Lung (tissue), 12 donors: ENCODE results near the gene RFWD3. TPM values are rescaled to one million over a fixed set of nuclear protein-coding genes. Genes with fewer than 3 reads are reported as not detected.

Experiments used
- ATAC-seq: fragments of 200-7000 bp; cut with Tn5 transposase; one replicate; pipeline ENCODE4 v1.9.1; 2020; ENCODE audit warnings: moderate number of reproducible peaks; ENCODE audit not compliant: insufficient read depth, low FRiP score
- DNase-seq, 3 donors: peaks; one replicate each; pipeline ENCODE4 v3.0.0-alpha.2; 2013 to 2017
- H3K27ac ChIP-seq, 2 donors: one replicate each; pipeline ENCODE4 v1.5.1; 2013; ENCODE audit warnings: mild to moderate bottlenecking in 2 of 2, moderate library complexity in 2 of 2, control low read depth in 1 of 2, inconsistent platforms in 1 of 2, low read depth in 1 of 2, low read length in 1 of 2
- H3K27me3 ChIP-seq, 3 donors: one replicate each; pipeline ENCODE4 v1.5.1; 2013; ENCODE audit warnings: low read length in 2 of 3; ENCODE audit not compliant: control insufficient read depth in 3 of 3, insufficient read depth in 3 of 3
- H3K36me3 ChIP-seq, 4 donors: one replicate each; pipeline ENCODE4 v1.5.1; 2013; ENCODE audit warnings: low read length in 4 of 4, mild to moderate bottlenecking in 1 of 4, moderate library complexity in 1 of 4; ENCODE audit not compliant: control insufficient read depth in 4 of 4, insufficient read depth in 4 of 4
- H3K4me1 ChIP-seq, 5 donors: one replicate each; pipeline ENCODE4 v1.5.1; 2013; ENCODE audit warnings: low read length in 5 of 5, mild to moderate bottlenecking in 2 of 5, moderate library complexity in 1 of 5; ENCODE audit not compliant: control insufficient read depth in 5 of 5, insufficient read depth in 5 of 5
- H3K4me3 ChIP-seq: one replicate; pipeline ENCODE4 v1.5.1; 2013; ENCODE audit warnings: mild to moderate bottlenecking, control low read depth, moderate library complexity
- H3K9ac ChIP-seq, 2 donors: one replicate each; pipeline ENCODE4 v1.5.1; 2013; ENCODE audit warnings: low read length in 2 of 2, control low read depth in 1 of 2; ENCODE audit not compliant: insufficient read depth in 1 of 2
- H3K9me3 ChIP-seq, 4 donors: one replicate each; pipeline ENCODE4 v1.5.1; 2013; ENCODE audit warnings: low read length in 3 of 4, mild to moderate bottlenecking in 1 of 4, moderate library complexity in 1 of 4; ENCODE audit not compliant: control insufficient read depth in 4 of 4, insufficient read depth in 3 of 4
- CTCF ChIP-seq: IDR thresholded peaks from 2 replicates; pipeline ENCODE4 v1.5.1; 2012; ENCODE audit warnings: mild to moderate bottlenecking; ENCODE audit errors: control extremely low read depth, extremely low read depth
- WGBS, 2 donors: extraction: QIAGEN DNeasy Blood & Tissue Kit; methylation state at CpG; one replicate each; pipeline ENCODE4 v1.1.7; 2013; 5-methylcytosine and 5-hydroxymethylcytosine counted together
- polyA plus RNA-seq, 2 donors: library from polyadenylated mRNA; stranded (reverse); fragments of 200-250 nt; gene quantifications; one replicate each; pipeline ENCODE4 v1.2.1, GENCODE V29; 2013
- total RNA-seq, 2 donors: library from RNA; depleted of rRNA in 1 of 2; stranded (reverse); fragments of >200 nt in 1 of 2; gene quantifications; one replicate each; pipeline ENCODE4 v1.2.1, GENCODE V29; 2014 to 2021
- donor health status: control.
- donor health status: control.
- donor health status: Bipolar disorder and iron deficiency.
- donor health status: healthy.
- donor health status: DM: yes; HTN: yes; CAD: no.

The RFWD3 gene
- total and polyA plus RNA-seq, 4 donors: 7.4 to 23.3 (median 11.4) TPM

GRCh38 chr16:74611721-74612120 is 55.0 kb downstream of the RFWD3 start:
- ATAC-seq: no peak
- no peaks in the 10 kb centered on the region for H3K27me3 ChIP-seq
- H3K9ac ChIP-seq: no peak overlapping the region
- TF ChIP-seq CTCF: no peak
- no peak for DNase-seq
- 72 to 96% methylated on average over 1 of the region's 1 CpG for WGBS, 2 donors
- peaks cover 0 to 9% (median 0%) of the 10 kb centered on the region in 5 donors for H3K4me1 ChIP-seq
- H3K27ac ChIP-seq: no peak overlapping the region
- peaks cover 0 to 3% (median under 1%) of the 10 kb centered on the region in 4 donors for H3K36me3 ChIP-seq
- no peak overlapping the region for H3K4me3 ChIP-seq
- no peaks in the 10 kb centered on the region for H3K9me3 ChIP-seq

DNA sequence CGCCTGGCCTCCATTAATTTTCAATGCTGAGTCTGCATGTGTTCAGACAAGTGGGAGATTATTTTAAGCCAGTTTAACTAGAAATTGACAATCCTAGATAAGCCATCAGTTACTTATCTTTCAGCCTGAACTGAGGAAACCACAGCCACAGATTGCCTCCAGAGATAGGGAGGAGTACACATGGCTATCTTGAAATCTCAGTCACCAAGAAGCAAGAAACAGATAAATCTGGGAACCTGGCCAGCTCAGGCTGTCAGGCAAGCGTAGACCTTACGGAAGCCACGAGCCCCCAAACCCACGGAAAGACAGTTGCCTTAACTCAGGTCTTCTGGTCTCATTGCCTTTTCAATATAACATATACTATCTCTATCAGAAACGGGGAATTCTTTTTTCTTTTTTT is 57.7 kb downstream of the RFWD3 start:
- Histone ChIP-seq H3K9me3 (no peaks in the 10 kb centered on the region), H3K4me3 (no peak overlapping the region), H3K4me1 (peaks cover 1 to 25% (median 7%) of the 10 kb centered on the region in 5 donors), H3K27ac (no peak overlapping the region), H3K9ac (no peak overlapping the region), H3K27me3 (no peaks in the 10 kb centered on the region), H3K36me3 (no peaks in the 10 kb centered on the region)
- ATAC-seq (no peak), DNase-seq (no peak)
- TF ChIP-seq CTCF: no peak
- 32 to 71% methylated on average over 6 of the region's 6 CpGs for WGBS, 2 donors

- no peak overlapping the region for H3K9ac ChIP-seq
- no peak overlapping the region for H3K4me3 ChIP-seq
- H3K36me3 ChIP-seq: no peaks in the 10 kb centered on the region
- TF ChIP-seq CTCF: no peak
- H3K4me1 ChIP-seq: peaks cover 2 to 26% (median 7%) of the 10 kb centered on the region in 5 donors
- no peaks in the 10 kb centered on the region for H3K27me3 ChIP-seq
- no peak overlapping the region for H3K27ac ChIP-seq
- H3K9me3 ChIP-seq: no peaks in the 10 kb centered on the region
- ATAC-seq (no peak), DNase-seq (no peak)
- WGBS, 2 donors: 78 to 88% methylated on average over 6 of the region's 6 CpGs
Observed at GRCh38 chr16:74608381-74608780, 58.3 kb downstream of the RFWD3 start.

DNA sequence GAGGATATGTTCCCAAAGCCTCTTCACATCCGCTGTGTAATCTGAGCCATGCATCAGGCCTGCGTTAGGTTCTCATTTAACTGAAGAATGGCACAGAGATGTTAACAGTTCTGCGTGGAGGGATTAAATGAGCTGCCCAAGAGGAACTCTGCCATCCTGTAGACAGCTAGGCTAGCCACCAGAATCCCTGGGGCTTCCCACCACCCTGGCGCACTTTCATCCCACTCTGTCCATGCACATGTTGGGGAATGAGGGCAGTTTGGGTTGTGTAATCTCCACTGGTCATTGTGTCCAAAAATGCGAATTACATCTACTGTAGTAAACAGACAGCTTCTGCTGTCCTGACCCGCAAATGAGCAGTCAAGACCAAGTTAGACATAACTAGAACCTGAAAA is 58.7 kb downstream of the RFWD3 start:
- H3K9me3 ChIP-seq: no peaks in the 10 kb centered on the region
- peak in 2 of 3 donors; percentile 22 to 50 for DNase-seq
- 81 to 90% methylated on average over 6 of the region's 6 CpGs for WGBS, 2 donors
- no peak overlapping the region for H3K9ac ChIP-seq
- H3K4me3 ChIP-seq: no peak overlapping the region
- ATAC-seq: no peak
- no peak for TF ChIP-seq CTCF
- no peaks in the 10 kb centered on the region for H3K36me3 ChIP-seq
- no peak overlapping the region for H3K27ac ChIP-seq
- H3K4me1 ChIP-seq: peaks cover 3 to 26% (median 7%) of the 10 kb centered on the region in 5 donors
- no peaks in the 10 kb centered on the region for H3K27me3 ChIP-seq
